CD4-positive, alpha-beta T cell treated with Interleukin-17A for 4 hours (primary cell): ENCODE results near the gene PDE6H.

Source experiments
- DNase-seq: peaks from one replicate; pipeline ENCODE4 v3.0.0-alpha.2; 2020; ENCODE audit warnings: mixed read lengths

The PDE6H gene

DNA sequence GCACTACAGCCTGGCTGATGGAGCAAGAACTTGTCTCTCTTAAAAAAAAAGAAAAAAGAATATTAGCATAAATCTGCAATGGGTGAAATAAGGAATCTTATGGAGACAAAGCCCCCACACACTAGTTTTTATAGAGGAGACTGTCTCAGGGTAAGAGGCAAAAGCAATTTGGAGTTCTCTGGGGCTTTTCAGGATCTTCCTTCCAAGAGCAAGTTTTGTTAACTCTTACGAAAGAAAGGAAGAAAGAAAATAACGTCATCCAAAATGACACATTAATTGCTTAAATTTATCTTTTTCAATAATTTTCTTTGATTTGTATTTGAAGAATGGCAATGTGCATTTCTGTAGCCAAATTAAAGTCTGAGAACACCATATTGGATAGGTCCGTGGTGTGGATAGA, 3.8 kb downstream of the PDE6H start:
- no peak for DNase-seq

DNA sequence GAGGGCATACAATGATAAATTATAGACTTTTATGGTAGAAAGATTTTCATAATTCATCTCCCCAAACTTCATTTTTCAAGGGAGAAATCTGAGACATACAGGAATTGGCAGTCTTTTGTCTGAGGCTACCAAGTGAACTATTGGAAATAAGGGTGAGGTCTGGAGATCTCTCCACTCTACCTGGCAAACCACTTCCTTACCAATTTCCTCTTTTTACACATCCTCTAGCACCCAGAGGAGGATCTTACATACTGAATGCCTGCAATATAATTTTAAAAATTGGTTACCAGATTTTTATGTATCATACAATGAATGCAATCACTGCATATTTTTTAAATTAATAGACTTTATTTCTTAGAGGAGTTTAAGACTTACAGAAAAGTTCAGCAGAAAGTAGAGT, 6.6 kb downstream of the PDE6H start:
- no peak for DNase-seq

DNA sequence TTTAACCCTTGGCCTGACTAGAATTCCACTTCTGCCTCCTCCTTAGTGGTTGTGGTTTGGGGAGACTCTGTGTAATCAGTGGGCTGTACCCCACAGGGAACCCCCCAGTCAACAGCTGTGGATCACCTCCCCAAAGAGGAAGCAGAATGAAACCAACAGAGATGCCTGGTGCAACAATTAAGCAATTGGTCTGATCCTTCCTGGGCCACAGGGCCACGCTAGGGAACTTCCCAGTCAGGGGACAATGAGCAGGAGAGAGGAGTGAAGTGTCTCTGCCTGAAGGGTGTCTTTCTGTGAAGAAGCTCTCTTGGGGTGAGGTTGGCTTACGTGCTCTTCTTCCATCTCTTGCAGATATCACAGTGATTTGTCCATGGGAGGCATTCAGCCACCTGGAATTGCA, 8.2 kb downstream of the PDE6H start:
- no peak for DNase-seq

DNA sequence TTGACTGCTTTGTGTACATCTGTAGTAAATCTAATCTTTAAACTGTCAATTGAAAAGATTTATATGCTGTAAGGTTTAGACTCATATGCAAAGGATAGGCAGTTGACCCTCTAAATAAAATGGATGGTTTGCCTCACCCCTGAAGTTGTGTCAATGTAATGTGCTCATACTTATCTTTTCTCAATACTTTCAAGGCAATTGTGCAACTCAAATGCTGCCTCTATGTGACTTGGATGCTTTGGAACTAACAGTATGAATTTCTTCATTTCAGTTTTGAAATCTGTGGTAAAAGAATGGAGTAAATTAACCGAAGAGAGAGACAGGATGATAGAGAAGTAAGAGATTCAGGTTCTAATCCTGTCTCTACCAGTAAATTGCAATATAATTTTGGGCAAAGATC, 9.7 kb downstream of the PDE6H start:
- no peak for DNase-seq

DNA sequence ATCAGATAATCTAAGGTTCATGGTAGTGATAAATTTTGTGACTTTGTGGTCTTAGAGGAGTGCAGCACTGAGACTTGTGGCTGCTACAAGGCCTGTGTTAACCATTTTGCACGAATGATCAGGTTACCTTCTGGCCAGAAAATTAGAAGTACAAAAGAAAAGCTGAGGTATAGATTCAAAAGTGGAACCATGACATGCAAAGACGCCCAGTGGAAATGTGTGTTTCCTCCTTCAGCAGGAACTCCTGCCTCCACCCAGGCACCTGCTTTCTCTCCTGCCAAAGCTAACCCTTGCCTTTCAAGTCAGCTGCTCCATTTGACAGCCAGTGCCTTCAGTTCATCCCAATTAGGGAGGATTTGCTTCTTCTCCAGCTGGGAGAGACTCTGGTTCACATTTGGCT, 10.1 kb downstream of the PDE6H start:
- peak; percentile 37 for DNase-seq

DNA sequence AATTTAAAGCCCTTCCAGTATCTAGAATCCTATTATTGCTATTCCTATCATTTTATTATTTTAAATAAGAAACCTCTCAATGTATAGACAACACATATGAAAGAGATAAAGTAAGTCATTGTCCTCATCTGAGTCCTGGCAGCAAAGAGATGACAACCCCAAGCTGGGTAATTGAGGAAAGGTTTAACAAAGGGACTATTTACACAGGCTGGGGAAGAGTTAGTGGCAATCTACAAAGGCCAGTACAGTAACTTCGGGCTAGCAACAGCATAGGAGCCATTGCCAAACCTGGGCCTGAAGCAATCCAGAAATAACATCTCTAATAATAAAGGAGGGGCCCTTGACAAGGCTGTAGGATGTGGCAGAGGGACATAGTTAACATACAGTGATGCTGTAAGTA, 11.2 kb downstream of the PDE6H start:
- no peak for DNase-seq

DNA sequence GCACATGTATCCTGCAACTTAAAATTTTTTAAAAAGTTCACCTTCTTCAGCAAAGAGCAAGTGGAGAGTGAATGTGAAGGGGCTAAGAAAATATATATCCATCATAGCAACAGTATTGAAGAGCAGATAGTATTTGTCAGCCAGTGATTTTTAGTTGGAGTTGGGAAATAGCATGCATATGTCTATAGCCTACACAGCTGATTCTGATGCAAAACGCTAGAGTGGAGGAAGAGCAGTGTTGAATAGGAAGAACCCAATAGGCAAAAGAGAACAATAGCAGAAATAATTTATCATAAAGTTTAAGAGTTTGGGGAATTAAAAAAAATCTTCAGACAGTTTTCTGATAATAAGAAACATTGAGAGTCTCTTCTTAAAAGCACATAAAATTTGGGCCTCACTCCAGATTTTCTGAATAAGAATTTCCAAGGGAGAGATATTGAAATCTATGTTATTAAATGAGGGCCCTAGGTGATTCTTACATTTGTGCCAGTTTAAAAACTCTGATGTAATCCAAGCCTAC, 12.0 kb downstream of the PDE6H start:
- no peak for DNase-seq

DNA sequence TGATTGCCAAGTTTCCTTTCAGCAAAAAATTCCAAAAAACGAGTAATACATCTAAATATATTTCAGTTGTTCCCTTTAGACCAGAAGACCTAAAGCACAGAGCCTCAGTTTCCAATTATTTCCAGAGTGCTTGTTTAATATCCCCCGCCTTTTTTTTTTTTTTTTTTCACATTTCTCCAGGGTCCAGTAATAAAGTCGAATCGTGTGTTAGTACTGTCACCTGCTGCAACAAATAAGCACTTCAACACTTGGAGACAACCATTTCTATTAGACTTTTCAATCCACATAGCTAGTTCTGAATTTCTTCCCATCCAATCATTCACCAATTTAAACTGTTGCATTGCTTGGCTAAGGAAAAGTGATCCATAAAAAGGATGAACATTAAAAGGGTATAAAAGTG, 13.6 kb downstream of the PDE6H start:
- DNase-seq: no peak

DNA sequence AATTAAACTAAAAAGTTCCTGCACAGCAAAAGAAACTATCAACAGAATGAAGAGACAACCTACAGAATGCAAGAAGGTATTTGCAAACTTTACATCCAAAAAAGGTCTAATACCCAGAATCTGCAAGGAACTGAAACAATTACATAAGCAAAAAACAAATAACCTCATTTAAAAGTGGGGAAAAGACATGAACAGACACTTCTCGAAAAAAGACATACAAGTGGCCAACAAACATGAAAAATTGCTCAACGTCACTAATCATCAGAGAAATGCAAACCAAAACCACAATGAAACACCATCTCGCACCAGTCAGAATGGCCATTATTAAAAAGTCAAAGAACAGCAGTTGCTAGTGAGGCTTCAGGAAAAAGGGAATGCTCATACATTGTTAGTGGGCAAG, 15.2 kb downstream of the PDE6H start:
- no peak for DNase-seq

DNA sequence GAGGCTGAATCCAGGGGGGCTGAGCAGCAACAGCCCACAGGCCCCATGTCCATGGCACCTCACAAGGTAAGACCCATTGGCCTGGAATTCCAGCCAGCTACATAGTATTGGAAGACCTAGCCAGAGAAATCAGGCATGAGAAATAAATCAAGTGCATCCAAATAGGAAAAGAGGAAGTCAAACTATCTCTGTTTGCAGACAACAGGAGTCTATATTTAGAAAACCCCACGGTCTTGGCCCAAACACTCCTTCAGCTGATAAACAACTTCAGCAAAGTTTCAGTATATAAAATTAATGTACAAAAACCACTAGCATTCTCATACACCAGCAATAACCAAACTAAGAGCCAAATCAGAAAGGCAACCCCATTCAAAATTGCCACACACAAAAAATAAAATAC, 16.9 kb downstream of the PDE6H start:
- no peak for DNase-seq

DNA sequence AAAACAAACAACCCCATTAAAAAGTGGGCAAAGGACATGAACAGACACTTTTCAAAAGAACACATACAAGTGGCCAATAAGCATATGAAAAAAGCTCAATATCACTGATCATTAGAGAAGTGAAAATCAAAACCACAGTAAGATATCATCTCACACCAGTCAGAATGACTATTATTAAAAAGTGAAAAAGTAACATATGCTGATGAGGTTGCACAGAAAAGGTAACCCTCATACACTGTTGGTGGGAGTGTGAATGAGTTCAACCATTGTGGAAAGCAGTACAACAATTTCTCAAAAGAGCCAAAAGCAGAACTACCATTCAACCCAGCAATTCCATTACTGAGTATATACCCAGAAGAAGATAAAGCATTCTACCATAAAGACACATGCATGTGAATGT, 18.2 kb downstream of the PDE6H start:
- no peak for DNase-seq

DNA sequence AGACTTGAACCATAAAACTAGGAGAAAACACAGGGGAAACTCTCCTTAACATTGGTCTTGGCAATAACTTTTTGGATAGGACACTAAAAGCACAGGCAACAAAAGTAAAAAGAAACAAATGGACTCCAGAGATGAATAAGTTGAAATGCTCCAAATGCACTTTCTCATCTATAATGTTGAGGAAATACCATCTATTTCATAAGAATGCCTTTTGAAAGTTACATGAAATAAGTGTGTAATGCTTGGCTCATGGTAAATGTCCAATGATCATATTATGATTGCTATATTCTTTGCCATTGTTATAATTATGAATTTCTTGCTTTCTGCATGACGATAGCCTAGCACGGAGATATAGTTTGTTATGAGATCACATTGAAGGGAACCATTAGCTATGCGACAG, 19.8 kb downstream of the PDE6H start:
- no peak for DNase-seq

DNA sequence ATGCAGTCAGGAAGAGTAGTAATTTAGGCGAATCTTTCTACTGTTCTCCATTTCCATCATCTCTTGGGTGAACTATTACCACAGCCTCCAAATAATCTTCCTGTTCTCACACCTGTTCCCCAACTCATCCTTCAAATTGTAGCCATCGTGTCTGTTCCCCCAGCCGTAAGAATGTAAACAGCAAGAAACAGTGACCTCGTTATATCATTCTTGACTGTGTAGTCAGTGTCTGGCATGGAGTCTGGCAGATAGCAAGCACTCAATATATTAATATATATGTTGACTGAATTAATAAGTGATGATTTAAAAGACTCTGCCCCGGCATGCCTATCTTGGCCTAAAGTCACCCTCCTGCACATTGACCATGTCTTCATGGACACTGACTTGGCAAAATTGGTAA, 20.3 kb downstream of the PDE6H start:
- DNase-seq: no peak

DNA sequence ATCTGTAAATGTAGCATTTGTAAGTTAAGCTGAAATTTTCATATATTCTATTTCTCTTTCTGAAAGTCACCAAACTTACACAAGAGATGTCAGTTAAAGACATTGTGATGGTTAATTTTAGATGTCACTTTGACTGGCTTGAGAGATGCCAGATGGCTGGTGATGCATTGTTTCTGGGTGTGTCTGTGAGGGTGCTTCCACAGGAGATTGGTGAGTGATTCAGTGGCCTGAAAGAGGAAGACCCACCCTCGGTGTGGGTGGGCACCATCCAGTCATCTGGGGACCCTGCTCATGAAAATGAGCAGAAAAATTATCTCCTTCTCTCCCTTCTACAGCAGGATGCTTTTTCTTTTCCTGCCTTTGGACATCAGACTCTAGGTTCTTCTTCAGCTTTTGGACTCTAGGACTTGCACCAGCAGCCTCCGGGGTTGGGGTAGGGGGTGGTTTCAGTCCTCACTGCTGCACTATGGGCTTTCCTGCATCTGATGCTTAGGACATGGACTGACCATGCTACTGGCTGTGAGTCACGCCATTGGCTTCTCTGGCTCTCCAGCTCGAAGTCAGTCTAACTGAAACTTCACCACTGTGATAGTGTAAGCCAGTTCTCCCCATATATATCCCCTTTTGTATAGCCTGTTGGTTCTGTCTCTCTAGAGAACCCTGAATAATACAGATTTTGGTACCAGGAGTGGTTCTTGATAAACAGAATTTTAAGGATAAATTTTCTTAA, 20.9 kb downstream of the PDE6H start:
- DNase-seq: no peak

DNA sequence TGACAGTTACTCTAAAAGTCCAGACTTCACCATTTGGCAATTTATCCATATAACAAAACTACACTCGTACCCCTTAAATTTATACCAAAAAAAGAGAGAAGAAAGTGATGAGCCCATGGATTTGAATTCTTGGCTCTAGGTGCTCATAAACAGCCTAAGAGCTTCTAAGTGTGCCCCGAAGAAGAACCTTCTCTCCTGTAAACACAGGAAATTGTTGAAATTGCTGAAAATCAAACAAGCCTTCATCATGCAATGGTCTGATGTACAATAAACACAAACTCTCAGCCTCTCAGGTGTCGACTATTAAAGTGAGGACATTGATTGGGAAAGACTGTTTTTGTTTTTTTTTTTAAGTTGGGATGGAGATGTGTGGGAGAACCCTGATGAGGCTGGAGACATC, 21.8 kb downstream of the PDE6H start:
- no peak for DNase-seq

DNA sequence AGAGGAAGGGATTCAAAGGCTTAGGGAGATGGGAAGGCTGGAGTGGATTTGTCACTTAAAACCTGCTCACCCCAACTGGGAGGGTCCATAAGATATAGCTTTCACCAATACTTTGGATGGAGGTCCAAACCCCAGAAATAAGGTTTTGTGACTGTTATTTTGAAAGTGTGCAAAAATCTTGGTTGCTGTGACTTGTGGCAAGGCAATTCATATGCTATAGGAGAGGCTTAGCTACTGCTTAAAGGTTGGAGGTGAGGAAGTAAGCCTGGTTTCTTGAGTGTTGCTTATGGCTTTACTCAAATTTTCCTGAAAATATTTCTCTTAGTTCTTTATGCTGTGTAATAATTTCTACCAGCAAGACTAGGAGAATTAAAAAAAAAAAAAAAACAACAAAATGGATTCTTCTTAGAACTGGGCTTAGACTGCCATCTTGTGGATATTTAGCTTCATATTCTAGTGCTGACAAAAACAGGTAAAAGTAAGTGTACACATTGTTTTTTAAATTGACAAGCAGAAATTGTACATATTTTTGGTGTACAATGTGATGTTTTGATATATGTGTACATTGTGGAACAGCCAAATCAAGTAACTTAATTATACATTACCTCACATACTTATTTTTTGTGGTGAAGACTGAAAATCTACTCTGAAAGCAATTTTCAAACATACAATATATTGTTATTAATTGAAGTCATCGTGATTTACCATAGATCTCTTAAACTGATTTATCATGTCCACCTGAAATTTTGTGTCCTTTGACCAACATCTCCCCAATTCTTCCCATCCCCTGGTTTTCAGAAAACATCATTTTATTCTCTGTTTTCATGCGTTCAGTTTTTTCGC, 23.0 kb downstream of the PDE6H start:
- no peak for DNase-seq

DNA sequence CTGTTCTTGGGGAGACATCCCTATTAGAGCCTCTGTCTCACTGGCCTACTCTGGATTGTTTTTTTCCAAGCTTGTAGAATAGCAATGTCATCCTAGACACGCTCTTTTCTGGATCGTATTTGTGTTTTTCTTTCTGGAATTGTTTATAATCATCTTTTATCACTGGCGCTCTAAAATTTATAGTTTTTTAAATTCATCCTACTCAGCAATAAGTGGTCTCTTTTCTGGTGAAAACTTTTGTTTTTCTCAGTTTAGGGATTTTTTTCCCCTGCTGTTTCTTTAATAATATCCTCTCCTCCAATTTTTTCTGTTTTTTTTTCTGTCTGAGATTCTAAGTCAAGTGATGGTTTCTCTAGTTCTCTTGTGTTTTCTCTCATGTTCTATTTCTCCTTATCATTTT, 25.2 kb downstream of the PDE6H start:
- DNase-seq: no peak

DNA sequence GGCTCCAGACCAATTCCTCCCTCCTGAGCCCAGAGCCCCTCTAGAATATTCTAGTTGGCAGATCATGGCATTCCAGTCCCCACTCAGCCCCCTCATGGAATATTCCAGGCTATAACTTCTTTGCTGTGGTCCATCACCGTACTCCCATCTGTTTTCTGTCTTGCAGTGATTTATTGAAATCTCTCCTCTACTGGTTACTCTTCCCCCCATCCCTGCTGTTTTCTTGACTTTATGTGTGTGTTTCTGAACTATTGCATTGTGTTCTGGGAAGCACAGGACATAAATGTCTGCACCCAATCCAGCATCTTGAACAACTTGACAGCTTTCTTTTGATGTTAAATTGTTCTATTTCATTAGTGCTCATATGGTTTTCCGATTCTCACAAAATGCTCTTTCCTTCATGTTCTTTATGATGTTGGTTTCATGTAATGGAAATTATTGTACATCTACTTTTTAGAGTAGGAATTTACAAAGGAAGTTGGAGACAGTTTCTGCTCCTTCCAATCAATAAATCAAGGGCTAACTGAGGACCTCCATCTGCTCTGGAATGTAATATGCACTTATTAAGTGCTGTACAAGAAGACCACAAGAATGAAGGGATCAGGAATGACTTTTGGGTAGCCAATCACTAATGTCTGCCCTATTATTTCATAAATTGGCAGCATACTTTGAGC, 26.3 kb downstream of the PDE6H start:
- DNase-seq: no peak

DNA sequence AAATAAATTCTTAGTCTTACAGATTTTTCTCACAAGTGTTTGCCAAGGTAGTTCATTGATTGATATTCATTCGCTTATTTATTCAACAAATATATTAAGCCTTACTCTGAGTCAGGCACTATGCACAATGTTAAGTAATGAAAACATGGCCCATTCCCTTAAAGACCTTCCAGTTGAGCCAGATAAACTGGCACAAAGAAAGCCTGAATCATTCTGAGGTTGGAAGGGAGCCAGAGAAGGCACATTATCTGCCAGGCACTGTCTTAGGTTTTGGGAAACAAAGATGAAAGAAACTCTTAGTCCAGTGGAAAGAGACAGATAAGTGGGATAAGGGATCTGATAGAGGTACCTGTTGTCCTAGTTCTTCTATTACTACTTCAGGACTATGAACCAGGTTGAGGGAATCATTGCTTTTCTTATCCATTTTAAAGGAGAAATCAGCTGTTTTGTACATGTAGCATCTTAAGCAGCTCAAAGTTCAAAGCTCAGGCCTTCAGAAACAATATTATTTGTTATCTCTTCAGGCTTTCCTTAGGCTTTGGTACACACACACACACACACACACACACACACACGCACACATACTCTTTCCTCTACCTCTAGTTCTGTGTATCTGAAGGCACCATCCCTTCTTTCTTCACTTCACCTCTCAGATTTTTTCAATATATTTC, 27.0 kb downstream of the PDE6H start:
- no peak for DNase-seq

DNA sequence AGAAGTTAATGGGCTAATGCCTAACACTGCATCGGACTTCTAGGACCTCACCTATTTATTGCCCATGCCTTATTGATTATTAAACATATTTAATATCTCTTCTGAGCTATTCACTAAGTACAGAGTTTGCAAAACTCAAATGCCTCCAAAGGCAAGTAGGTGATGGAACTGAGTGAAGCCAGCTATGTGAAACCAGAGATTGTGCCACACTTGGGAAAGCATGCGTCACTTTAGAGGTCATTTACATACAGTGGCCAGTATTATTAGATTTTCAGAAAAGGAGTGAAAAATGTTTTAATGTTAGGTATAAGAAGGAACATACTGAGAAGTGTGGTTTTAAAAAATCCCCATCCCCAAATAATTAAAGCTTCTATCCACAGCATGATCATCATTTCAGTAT, 27.7 kb downstream of the PDE6H start:
- no peak for DNase-seq

DNA sequence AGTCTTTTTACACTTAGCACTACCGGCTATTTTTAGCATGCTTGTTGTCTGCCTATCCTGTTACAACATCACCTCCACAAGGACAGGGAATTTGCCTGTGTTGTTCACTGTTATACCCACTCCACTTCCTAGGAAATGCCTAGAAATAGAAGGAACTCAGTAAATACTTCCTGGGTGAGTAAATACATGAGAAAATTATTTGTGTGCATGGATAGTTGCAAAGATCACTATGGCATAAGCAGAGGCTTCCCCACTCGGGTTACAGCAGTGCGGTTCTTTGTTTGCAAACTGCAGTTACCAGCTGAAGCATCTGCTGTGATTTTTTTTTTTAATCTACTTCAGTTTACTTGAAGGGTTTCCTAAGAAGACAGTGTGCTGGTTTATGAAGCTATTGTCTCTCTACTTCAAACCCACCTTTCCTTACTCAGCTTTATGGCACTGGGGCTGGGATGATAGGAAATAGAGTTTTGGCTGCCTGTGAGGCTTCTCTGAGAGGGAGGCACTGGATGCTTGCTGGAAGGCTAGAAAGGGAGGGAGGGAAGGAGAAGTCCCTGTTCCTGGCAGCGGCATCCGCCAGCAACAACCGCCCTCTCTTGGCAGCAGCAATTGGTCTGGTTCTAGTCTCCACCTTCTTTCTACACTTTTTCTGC, 29.0 kb downstream of the PDE6H start:
- DNase-seq: no peak

DNA sequence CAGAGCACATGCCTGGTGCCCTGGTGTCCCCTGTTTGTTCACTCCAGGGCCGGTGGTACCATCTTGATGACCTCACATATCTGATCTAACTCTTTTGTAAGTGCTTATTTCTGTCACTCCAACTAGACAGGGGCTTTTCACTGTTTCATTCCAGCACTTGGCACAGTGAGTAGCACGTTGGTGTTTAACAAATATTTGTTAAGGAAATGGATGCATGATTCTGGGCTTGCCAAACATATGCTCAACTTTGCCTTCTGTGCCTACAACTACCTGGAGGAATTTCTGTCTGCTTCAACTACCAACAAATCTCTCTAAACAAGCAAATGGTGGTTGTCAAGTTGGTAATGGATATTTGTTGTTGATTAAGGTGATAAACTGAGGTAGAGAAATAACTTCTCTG, 31.6 kb downstream of the PDE6H start:
- DNase-seq: no peak

DNA sequence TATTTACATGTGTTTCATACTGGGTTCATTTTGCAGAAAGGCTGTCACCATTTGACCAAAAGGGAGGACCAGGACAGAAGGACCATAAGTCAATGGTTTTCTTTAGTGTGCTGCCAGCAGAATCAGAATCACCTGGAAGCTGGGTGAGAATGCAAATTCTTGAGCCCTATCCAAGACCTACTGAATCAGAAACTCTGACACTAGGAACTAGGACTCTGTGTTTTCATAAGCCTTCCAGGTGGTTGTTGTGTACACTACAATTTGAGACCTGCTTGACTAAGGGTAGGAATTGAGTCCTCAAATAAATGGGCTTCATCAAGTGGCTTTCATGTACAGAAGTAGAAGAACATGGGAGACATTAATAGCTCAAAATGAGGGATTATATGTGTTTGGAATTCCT, 32.2 kb downstream of the PDE6H start:
- DNase-seq: no peak
